22Rv1 (cell line): ENCODE results near the gene FLNA.

Source experiments
- CTCF ChIP-seq: fragments of 450-650 bp; IDR thresholded peaks from 2 replicates; pipeline ENCODE4 v1.5.1; 2017; ENCODE audit warnings: mild to moderate bottlenecking
- ZFX ChIP-seq: fragments of 450-650 bp; IDR thresholded peaks from 2 replicates; pipeline ENCODE4 v1.6.1; 2017; ENCODE audit warnings: antibody characterized with exemption, borderline replicate concordance

GRCh38 chrX:154329294-154329693 is 45.1 kb downstream of the FLNA start:
- TF ChIP-seq CTCF (no peak), ZFX (no peak)
